Muscle layer of duodenum (tissue), 2 donors: ENCODE results near the gene SH3BP2.

ENCODE experiments used
- H3K27ac ChIP-seq: one replicate; pipeline ENCODE4 v1.7.0; 2013; ENCODE audit warnings: mild to moderate bottlenecking, low read length
- H3K27me3 ChIP-seq: one replicate; pipeline ENCODE4 v1.7.0; 2013; ENCODE audit warnings: low read depth, mild to moderate bottlenecking, control low read depth, low read length
- H3K36me3 ChIP-seq, 2 donors: one replicate each; pipeline ENCODE4 v1.7.0; 2013; ENCODE audit warnings: low read length in 2 of 2, control low read depth in 1 of 2, mild to moderate bottlenecking in 1 of 2; ENCODE audit not compliant: insufficient read depth in 2 of 2, control insufficient read depth in 1 of 2
- H3K4me1 ChIP-seq, 2 donors: one replicate each; pipeline ENCODE4 v1.7.0; 2013; ENCODE audit warnings: low read length in 2 of 2, mild to moderate bottlenecking in 2 of 2, control low read depth in 1 of 2, moderate library complexity in 1 of 2; ENCODE audit not compliant: insufficient read depth in 2 of 2, control insufficient read depth in 1 of 2
- H3K4me3 ChIP-seq, 2 donors: one replicate each; pipeline ENCODE4 v1.7.0; 2013; ENCODE audit warnings: low read length in 2 of 2, low read depth in 1 of 2, mild to moderate bottlenecking in 1 of 2
- H3K9me3 ChIP-seq, 2 donors: one replicate each; pipeline ENCODE4 v1.7.0; 2013; ENCODE audit warnings: low read length in 2 of 2, control low read depth in 1 of 2, mild to moderate bottlenecking in 1 of 2; ENCODE audit not compliant: control insufficient read depth in 1 of 2
- donor health status: healthy.

The SH3BP2 gene

DNA sequence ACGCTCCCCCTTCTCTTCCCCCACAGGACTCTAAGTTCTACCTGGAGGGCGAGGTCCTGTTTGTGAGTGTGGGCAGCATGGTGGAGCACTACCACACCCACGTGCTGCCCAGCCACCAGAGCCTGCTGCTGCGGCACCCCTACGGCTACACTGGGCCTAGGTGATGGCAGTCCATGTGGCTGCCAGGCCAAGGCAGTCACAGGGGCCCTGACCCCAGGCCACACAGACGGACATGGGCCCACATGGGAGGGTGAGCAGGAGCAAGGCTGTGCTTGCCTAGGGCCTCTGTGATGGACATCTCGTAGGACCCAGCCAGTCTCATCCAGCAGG is 40.8 kb downstream of the SH3BP2 start:
- H3K27me3 ChIP-seq, result no peaks in the 10 kb centered on the region
- peaks cover 4 to 10% of the 10 kb centered on the region in 2 donors for H3K4me1 ChIP-seq
- no peak overlapping the region for H3K4me3 ChIP-seq
- peaks cover 8 to 51% of the 10 kb centered on the region in 2 donors for H3K36me3 ChIP-seq
- H3K27ac ChIP-seq, result no peak overlapping the region
- H3K9me3 ChIP-seq, result no peaks in the 10 kb centered on the region

DNA sequence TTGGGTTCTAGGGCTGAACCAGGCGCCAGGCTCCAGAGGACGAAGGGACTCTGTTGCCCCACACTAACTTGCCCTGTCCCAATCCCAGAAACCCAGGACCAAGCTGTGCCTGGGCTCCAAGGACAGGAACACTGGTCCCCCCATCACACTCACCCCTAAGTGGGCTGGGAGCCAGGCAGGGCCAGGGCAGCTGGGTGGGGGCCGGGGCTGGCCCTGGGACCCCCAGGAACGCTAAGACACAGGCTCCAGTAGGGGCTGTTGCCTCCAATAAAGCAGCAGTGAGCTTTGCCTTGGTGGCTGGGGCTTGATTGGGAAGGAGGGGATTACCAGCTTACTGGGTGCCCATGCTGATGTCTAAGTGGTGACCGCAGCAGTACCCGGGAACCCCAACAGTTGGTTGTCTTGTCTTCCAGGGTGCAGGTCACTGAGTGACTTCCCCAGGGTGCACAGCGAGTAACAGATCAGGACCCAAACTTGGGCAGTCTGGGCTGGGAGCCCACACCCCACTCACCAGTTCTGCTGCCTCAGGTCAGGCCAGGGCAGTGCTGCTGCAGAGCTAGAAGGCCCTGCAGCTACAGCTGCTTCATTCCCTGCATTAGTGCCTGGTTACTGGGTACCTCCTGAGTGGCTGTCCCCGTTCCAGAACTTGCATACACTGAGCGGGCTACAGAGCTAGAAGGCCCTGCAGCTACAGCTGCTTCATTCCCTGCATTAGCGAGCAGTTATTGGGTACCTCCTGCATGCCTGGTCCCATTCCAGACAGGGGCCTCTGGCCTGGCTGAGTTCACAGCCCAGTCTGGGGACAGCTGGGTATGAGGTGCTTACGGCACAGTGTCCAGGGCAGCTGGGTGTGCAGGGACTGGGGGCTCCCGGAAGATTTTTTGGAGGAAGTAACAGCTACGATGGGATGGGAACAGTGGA is 41.4 kb downstream of the SH3BP2 start:
- H3K4me1 ChIP-seq, result peaks cover 4 to 10% of the 10 kb centered on the region in 2 donors
- no peaks in the 10 kb centered on the region for H3K9me3 ChIP-seq
- peaks cover 4 to 49% of the 10 kb centered on the region in 2 donors for H3K36me3 ChIP-seq
- no peaks in the 10 kb centered on the region for H3K27me3 ChIP-seq
- no peak overlapping the region for H3K27ac ChIP-seq
- H3K4me3 ChIP-seq, result no peak overlapping the region

DNA sequence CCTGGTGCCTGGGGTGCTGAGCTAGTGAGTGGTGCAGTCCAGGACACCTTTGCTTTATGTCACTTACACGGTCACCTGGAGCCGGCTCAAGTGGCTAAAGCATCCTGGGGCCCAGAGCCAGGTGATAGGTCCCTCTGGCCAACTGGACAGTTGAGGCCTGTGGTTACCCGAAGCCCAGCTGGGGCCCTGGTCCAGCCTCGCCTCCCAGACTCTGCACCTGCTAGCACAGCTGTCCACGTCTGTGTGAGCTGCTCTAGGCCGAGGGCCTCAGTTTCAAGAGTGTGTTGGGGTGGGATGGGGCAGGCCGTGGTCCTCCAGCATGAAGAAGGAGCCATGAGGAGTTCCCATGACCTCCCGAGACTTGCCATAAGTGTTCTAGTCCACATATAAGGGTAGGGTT is 43.1 kb downstream of the SH3BP2 start:
- Histone ChIP-seq H3K36me3 (peaks cover 4 to 35% of the 10 kb centered on the region in 2 donors), H3K4me1 (peaks cover 4 to 10% of the 10 kb centered on the region in 2 donors), H3K27me3 (no peaks in the 10 kb centered on the region), H3K27ac (no peak overlapping the region), H3K9me3 (no peaks in the 10 kb centered on the region), H3K4me3 (no peak overlapping the region)

DNA sequence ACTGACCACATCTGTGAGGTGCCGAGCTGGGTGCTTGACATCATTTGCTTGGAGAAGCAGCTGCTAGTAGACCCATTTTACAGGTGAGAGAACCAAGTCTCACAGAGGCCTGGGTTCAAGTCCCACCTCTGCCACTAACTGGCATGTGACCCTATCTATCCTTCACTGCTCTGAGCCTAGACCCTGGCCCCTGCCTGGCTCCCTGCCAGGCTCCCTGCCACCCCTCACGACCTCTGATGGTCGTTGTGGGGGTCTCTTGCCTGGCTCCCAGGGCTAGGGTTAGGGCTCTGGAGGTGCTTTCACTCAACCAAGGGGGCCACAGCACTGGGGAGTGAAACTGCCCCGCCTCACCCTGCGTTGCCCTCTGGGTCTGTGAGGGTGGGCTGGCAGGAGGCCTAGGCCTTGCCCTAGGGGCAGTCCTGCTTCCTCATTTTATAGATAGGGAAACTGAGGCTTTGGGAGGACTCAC is 43.5 kb downstream of the SH3BP2 start:
- Histone ChIP-seq H3K27me3 (no peaks in the 10 kb centered on the region), H3K4me1 (peaks cover 4 to 10% of the 10 kb centered on the region in 2 donors), H3K36me3 (peaks cover 4 to 31% of the 10 kb centered on the region in 2 donors), H3K9me3 (no peaks in the 10 kb centered on the region), H3K27ac (no peak overlapping the region), H3K4me3 (no peak overlapping the region)

DNA sequence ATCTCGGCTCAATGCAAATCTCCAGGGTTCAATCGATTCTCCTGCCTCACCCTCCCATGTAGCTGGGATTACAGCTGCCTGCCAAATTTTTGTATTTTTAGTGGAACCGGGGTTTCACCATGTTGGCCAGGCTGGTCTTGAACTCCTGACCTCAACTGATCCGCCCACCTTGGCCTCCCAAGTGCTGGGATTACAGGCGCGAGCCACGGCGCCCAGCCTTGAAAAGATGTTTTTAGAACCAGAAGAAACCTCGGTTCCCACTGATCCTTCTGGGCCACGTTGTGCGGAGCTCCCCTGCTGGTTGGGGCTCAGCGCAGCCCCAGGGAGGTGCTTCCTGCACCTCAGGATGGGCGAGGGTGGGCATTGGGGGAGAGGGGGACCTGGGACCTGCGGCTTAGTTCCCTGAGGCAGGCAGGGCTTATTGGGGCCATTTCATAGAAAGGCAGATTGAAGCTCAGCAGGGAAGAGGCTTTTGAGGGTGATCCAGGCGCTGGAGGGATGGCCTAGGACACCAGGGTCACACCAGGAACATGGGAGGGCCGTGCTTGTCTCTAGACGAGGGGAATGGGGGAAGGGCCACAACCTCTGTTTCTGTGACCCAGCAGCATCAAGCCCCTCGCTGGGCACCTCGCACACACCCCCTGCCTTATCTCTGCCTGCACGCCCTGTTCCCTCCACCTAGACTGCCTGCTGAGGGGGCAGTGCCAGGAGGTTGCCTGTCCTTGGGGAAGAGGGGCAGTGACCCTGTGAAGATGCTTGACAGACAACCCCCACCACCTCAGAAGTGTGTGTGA is 44.4 kb downstream of the SH3BP2 start:
- Histone ChIP-seq H3K4me3 (peak overlapping the region in 1 of 2 donors; percentile 32), H3K27ac (peak overlapping the region; percentile 49), H3K4me1 (peaks cover 4 to 12% of the 10 kb centered on the region in 2 donors)

DNA sequence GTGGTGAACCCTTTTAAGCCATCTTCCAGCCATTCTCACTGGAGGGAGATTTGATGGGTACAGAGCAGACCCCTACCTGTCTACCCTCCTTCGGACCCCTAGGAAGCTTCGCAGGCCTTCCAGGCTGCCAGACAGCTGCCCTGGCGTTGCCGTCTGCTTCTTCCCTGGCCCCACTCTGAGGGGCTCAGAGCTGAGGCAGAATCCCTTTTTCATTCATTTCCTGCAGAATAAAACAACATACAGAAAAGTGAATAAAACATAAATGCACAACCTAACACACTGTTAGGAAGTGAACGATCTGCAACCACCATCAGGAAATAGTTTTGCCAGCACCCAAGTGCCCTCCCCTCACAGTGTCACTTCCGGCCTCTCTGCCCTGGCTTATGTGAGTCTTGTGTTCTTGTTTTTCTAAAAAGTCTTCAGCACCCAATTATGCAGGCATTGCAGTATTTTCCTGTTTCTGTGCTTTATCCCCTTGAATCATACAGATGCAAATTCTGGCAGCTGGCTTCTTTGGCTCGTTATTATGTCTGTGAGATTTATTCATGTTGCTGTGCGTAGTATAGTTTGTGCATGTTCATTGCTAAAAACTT is 45.1 kb downstream of the SH3BP2 start:
- Histone ChIP-seq H3K4me1 (peaks cover 7 to 19% of the 10 kb centered on the region in 2 donors), H3K4me3 (peak overlapping the region in 1 of 2 donors; percentile 32), H3K9me3 (no peaks in the 10 kb centered on the region), H3K27me3 (no peaks in the 10 kb centered on the region), H3K36me3 (peaks cover 4 to 17% of the 10 kb centered on the region in 2 donors), H3K27ac (peak overlapping the region; percentile 49)

More for the DNA sequence above, 44.4 kb downstream of the SH3BP2 start:
- Histone ChIP-seq H3K9me3 (no peaks in the 10 kb centered on the region), H3K36me3 (peaks cover 4 to 24% of the 10 kb centered on the region in 2 donors), H3K27me3 (no peaks in the 10 kb centered on the region)

DNA sequence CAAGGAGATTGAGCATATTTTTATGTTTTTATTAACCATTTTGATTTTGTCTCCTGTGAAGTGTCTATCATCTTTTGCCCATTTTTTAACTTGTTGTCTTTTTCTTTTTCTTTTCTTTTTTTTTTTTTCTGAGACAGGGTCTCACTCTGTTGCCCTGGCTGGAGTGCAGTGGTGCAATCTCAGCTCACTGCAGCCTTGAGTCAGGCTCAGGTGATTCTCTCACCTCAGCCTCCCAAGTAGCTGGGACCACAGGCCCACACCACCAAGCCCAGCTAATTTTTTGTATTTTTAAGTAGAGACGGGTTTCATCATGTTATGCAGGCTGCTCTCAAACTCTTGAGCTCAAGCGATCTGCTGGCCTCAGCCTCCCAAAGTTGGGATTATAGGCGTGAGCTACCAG is 46.2 kb downstream of the SH3BP2 start:
- no peak overlapping the region for H3K4me3 ChIP-seq
- no peaks in the 10 kb centered on the region for H3K27me3 ChIP-seq
- no peak overlapping the region for H3K27ac ChIP-seq
- H3K9me3 ChIP-seq, result no peaks in the 10 kb centered on the region
- H3K4me1 ChIP-seq, result peaks cover 7 to 19% of the 10 kb centered on the region in 2 donors
- peaks cover under 1 to 7% of the 10 kb centered on the region in 2 donors for H3K36me3 ChIP-seq

DNA sequence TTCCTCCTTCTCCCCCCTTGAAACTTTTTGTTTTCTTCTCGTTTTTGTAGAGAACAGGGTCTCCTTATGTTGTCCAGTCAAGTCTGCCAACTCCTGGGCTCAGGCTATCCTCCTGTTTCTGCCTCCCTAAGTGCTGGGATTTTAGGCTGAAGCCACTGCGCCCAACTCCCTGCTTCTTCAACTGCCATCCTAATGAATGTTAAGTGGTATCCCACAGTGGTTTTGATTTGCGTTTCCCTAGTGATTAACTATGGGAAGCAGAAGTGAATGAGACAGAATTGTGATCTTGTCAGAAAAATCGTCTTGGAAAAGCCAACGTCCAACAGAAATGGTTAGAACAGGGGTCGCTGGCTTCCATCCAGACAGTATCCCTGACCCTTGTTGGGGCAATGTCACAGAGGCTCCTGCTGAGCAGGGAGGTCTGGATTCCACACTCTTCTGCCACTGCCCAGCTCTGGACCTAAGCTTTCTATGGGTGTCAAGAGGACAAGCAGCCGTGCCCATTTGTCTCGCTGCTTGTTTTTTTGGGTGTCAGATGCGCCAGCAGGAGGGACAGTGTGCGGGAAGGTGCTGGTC is 49.9 kb downstream of the SH3BP2 start:
- Histone ChIP-seq H3K4me1 (peaks cover 14 to 33% of the 10 kb centered on the region in 2 donors), H3K27ac (peak overlapping the region; percentile 82), H3K27me3 (no peaks in the 10 kb centered on the region), H3K9me3 (no peaks in the 10 kb centered on the region), H3K4me3 (peak overlapping the region; percentile 78 to 84), H3K36me3 (no peaks in the 10 kb centered on the region)

DNA sequence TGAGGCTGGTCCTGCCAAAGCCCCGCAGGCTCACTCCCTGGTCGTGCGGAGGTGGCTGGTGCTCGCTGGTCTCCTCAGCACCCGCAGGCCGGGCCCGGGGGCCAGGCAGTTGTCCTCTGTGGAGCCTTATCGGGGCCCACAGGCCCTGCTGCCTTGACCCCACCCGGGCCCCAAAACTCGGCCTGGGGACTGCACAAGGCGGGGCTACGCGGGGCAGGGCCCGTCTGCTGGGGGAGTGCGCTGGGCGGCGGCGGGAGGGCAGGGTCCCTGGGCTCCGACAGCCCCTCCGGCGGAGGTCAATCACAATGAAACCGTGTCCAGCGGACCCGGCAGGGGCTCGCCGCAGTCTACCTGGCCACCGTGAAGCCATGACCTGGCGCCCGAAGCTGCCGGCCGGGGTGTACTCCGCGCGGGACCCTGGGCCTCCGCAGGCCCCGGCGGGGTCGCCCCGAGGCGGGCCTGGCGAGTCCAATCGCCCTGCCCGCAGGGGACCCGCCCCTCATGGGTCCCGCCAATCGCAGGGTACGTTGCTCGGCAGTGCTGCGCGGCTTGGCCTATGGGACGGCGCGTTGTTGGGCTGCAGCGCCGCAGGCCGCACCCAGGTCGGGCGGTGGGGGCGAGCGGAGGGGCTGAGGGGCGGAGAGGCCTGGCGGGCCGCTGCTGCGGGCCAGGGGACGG is 50.5 kb downstream of the SH3BP2 start, which contains the start of gene ADD1:
Gene ADD1 (plus strand): TSS at position 582 of the 678 bp plus-strand sequence. CDS start 32,072 bp downstream, outside the sequence.
- H3K9me3 ChIP-seq, result no peaks in the 10 kb centered on the region
- peak within 1 kb of the TSS; percentile 78 to 84 for H3K4me3 ChIP-seq
- peak within 1 kb of the TSS; percentile 82 for H3K27ac ChIP-seq
- H3K36me3 ChIP-seq, result no peaks in the 10 kb centered on the region
- no peaks in the 10 kb centered on the region for H3K27me3 ChIP-seq
- peaks cover 10 to 32% of the 10 kb centered on the region in 2 donors for H3K4me1 ChIP-seq

DNA sequence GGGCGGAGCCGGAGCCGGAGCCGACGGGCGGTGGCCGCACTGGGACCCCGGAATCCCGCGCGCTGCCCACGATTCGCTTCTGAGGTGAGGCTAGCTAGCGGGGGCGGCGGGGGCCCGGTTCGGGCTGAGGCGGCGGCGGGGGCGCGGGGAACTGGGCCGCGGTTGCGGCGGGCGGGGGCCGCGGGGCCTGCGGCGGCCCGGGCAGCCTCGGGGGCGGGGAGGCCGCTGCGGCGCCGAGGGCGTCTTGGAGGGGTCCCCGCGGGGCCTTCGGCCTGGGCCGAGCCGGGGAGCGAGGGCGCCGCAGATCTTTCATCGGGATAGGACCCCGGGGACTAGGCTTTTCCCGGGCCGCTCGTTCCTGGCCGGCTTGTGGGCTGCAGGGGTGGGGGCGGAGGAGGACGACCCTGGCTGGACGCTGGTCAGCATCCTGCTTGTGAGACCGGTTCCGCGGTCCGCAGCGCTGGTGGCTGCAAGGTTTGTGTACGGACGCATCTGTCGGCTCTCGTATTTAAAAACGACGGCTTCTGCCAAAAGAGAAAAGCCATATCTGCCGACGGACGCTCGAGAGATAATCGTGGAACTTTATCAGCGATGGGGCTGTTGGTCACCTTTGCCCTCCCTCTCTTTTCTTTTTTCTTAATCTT is 51.2 kb downstream of the SH3BP2 start:
- Histone ChIP-seq H3K27me3 (no peaks in the 10 kb centered on the region), H3K36me3 (no peaks in the 10 kb centered on the region), H3K9me3 (no peaks in the 10 kb centered on the region), H3K4me1 (peaks cover 10 to 38% of the 10 kb centered on the region in 2 donors), H3K4me3 (peak overlapping the region; percentile 76 to 84), H3K27ac (peak overlapping the region; percentile 78)
